HepG2 (cell line): Measurements from ENCODE around the gene NPIPB6. TPM values are rescaled to one million over a fixed set of nuclear protein-coding genes. Genes with fewer than 3 reads are reported as not detected.

Experiments
- CC2D1A ChIP-seq: sonication (generic); formaldehyde crosslinking; IDR thresholded peaks from 2 replicates; pipeline ENCODE4 v1.8.1; 2023; ENCODE audit warnings: mild to moderate bottlenecking, missing genetic modification reagents
- CCDC6 ChIP-seq: sonication (generic); formaldehyde crosslinking; IDR thresholded peaks from 2 replicates; pipeline ENCODE4 v1.8.1; 2022; ENCODE audit warnings: mild to moderate bottlenecking, missing genetic modification reagents, moderate library complexity
- CENPBD1 ChIP-seq: sonication (generic); formaldehyde crosslinking; IDR thresholded peaks from 2 replicates; pipeline ENCODE4 v1.8.0; 2022; ENCODE audit warnings: missing genetic modification reagents, low read depth, mild to moderate bottlenecking, borderline replicate concordance
- ETV6 ChIP-seq: sonication (generic); formaldehyde crosslinking; conservative IDR thresholded peaks from 2 replicates; pipeline ENCODE4 v1.4.0; 2020; ENCODE audit warnings: missing genetic modification reagents
- HMGA1 ChIP-seq: sonication (generic); formaldehyde crosslinking; conservative IDR thresholded peaks from 2 replicates; pipeline ENCODE4 v1.4.0; 2020; ENCODE audit warnings: missing genetic modification reagents
- KLF16 ChIP-seq, 2 experiments: sonication (generic) in 1 of 2; formaldehyde crosslinking in 1 of 2; IDR thresholded peaks; 2 replicates each; pipeline versions ENCODE4 v1.6.1 to v1.8.0; 2016 to 2023; ENCODE audit warnings: missing genetic modification reagents in 2 of 2, missing compliant biosample characterization in 1 of 2
- PRDM15 ChIP-seq: sonication (generic); formaldehyde crosslinking; IDR thresholded peaks from 2 replicates; pipeline ENCODE4 v1.4.0; 2020; ENCODE audit warnings: missing genetic modification reagents
- XRCC5 ChIP-seq: fragments of 200-400 bp; formaldehyde crosslinking; optimal IDR thresholded peaks from 2 replicates; pipeline ENCODE3; 2017; ENCODE audit warnings: mild to moderate bottlenecking, low read length
- ZBTB37 ChIP-seq: sonication (generic); formaldehyde crosslinking; IDR thresholded peaks from 2 replicates; pipeline ENCODE4 v1.4.0; 2020; ENCODE audit warnings: mild to moderate bottlenecking, missing genetic modification reagents
- ZNF124 ChIP-seq: sonication (generic); formaldehyde crosslinking; IDR thresholded peaks from 2 replicates; pipeline ENCODE4 v1.4.0; 2020; ENCODE audit warnings: missing genetic modification reagents
- ZNF142 ChIP-seq: sonication (generic); formaldehyde crosslinking; IDR thresholded peaks from 2 replicates; pipeline ENCODE4 v1.4.0; 2020; ENCODE audit warnings: missing genetic modification reagents
- ZNF20 ChIP-seq: sonication (generic); formaldehyde crosslinking; IDR thresholded peaks from 2 replicates; pipeline ENCODE4 v1.4.0; 2020; ENCODE audit warnings: mild to moderate bottlenecking, moderate library complexity, missing genetic modification reagents
- ZNF331 ChIP-seq: sonication (generic); formaldehyde crosslinking; IDR thresholded peaks from 2 replicates; pipeline ENCODE4 v1.4.0; 2020; ENCODE audit warnings: missing genetic modification reagents
- ZNF546 ChIP-seq: sonication (generic); formaldehyde crosslinking; conservative IDR thresholded peaks from 2 replicates; pipeline ENCODE4 v1.8.1; 2023; ENCODE audit warnings: mild to moderate bottlenecking, missing genetic modification reagents
- ZNF569 ChIP-seq: sonication (generic); formaldehyde crosslinking; IDR thresholded peaks from 2 replicates; pipeline ENCODE4 v1.5.0; 2020; ENCODE audit warnings: mild to moderate bottlenecking, missing genetic modification reagents, moderate library complexity, borderline replicate concordance
- ZNF720 ChIP-seq: sonication (generic); formaldehyde crosslinking; IDR thresholded peaks from 2 replicates; pipeline ENCODE4 v1.4.0; 2020; ENCODE audit warnings: missing genetic modification reagents
- polyA plus RNA-seq, 8 experiments: library from polyadenylated mRNA; depleted of rRNA in 3 of 8; stranded (reverse) in 7 of 8; unstranded in 1 of 8; fragments of >200 nt; fragmentation: Illumina TruSeq in 4 of 8; extraction: Trizol in 4 of 8; gene quantifications; 2 replicates each; pipeline versions ENCODE4 v1.2.1 to v1.2.3, GENCODE V29; 2011 to 2016; ENCODE audit warnings: low read depth in 4 of 8, missing spikeins in 1 of 8, mixed read lengths in 1 of 8; ENCODE audit not compliant: insufficient read depth in 1 of 8
- total RNA-seq, 5 experiments: library from RNA; depleted of rRNA; stranded (reverse); fragments of >200 nt; fragmentation: Illumina TruSeq; extraction: Trizol; gene quantifications; 2 replicates each; pipeline ENCODE4 v1.2.3, GENCODE V29; 2016; ENCODE audit warnings: low read depth in 1 of 5

Gene NPIPB6
- total and polyA plus RNA-seq, 2 of the 13 experiments (the other 11 are each of a cell fraction or from before 2014, with no cell fraction given), result 0.25 TPM; not detected in 1

GRCh38 chr16:28317040-28317880 lies 46.0 kb downstream of the NPIPB6 start (continued):
- TF ChIP-seq PRDM15 (CRISPR knock-in tag), result no peak
- TF ChIP-seq KLF16 (CRISPR knock-in tag; IDR thresholded peaks at IDR 0.05), result peak in 1 of 2 experiments; percentile 50; a peak in 1 of 4 replicates
- TF ChIP-seq CENPBD1, result no peak
- TF ChIP-seq ZNF331 (CRISPR knock-in tag), result 0 out of 2 replicates have a peak, but pooled peaks have one; percentile 33
- TF ChIP-seq ZNF20 (CRISPR knock-in tag), result no peak
- no peak for TF ChIP-seq ZNF546
- no peak for TF ChIP-seq ZBTB37 (CRISPR knock-in tag)
- no peak for TF ChIP-seq HMGA1 (CRISPR knock-in tag)
- TF ChIP-seq XRCC5, result peak; percentile 90
- TF ChIP-seq CC2D1A (CRISPR knock-in tag), result no peak
- no peak for TF ChIP-seq ZNF720
- 0 out of 2 replicates have a peak, but pooled peaks have one; percentile 39 for TF ChIP-seq ZNF124 (CRISPR knock-in tag)
- TF ChIP-seq ZNF142 (CRISPR knock-in tag), result no peak
- TF ChIP-seq ETV6 (CRISPR knock-in tag), result 0 out of 2 replicates have a peak, but pooled peaks have one; percentile 38
- no peak for TF ChIP-seq ZNF569
- TF ChIP-seq CCDC6, result 0 out of 2 replicates have a peak, but pooled peaks have one; percentile 35
